Muscle layer of duodenum (tissue), 2 donors: ENCODE measurements around the gene NFIB.
A peak's percentile ranks its signal among the peaks of the same experiment; 100 is the strongest.

Experiments
- H3K27ac ChIP-seq: one replicate; pipeline ENCODE4 v1.7.0; 2013; ENCODE audit warnings: mild to moderate bottlenecking, low read length
- H3K27me3 ChIP-seq: one replicate; pipeline ENCODE4 v1.7.0; 2013; ENCODE audit warnings: low read depth, mild to moderate bottlenecking, control low read depth, low read length
- H3K36me3 ChIP-seq, 2 donors: one replicate each; pipeline ENCODE4 v1.7.0; 2013; ENCODE audit warnings: low read length in 2 of 2, control low read depth in 1 of 2, mild to moderate bottlenecking in 1 of 2; ENCODE audit not compliant: insufficient read depth in 2 of 2, control insufficient read depth in 1 of 2
- H3K4me1 ChIP-seq, 2 donors: one replicate each; pipeline ENCODE4 v1.7.0; 2013; ENCODE audit warnings: low read length in 2 of 2, mild to moderate bottlenecking in 2 of 2, control low read depth in 1 of 2, moderate library complexity in 1 of 2; ENCODE audit not compliant: insufficient read depth in 2 of 2, control insufficient read depth in 1 of 2
- H3K4me3 ChIP-seq, 2 donors: one replicate each; pipeline ENCODE4 v1.7.0; 2013; ENCODE audit warnings: low read length in 2 of 2, low read depth in 1 of 2, mild to moderate bottlenecking in 1 of 2
- H3K9me3 ChIP-seq, 2 donors: one replicate each; pipeline ENCODE4 v1.7.0; 2013; ENCODE audit warnings: low read length in 2 of 2, control low read depth in 1 of 2, mild to moderate bottlenecking in 1 of 2; ENCODE audit not compliant: control insufficient read depth in 1 of 2
- donor health status: healthy.

Gene NFIB

GRCh38 chr9:14300588-14300987, 13.4 kb downstream of the NFIB start:
- Histone ChIP-seq H3K27ac (peak overlapping the region; percentile 59), H3K4me3 (peak overlapping the region in 1 of 2 donors; percentile 30), H3K4me1 (peaks cover 18 to 44% of the 10 kb centered on the region in 2 donors), H3K27me3 (no peaks in the 10 kb centered on the region), H3K9me3 (no peaks in the 10 kb centered on the region), H3K36me3 (no peaks in the 10 kb centered on the region)

GRCh38 chr9:14300040-14300439, 13.9 kb downstream of the NFIB start:
- Histone ChIP-seq H3K9me3 (no peaks in the 10 kb centered on the region), H3K4me3 (peak overlapping the region in 1 of 2 donors; percentile 30), H3K36me3 (no peaks in the 10 kb centered on the region), H3K27me3 (no peaks in the 10 kb centered on the region), H3K27ac (peak overlapping the region; percentile 59), H3K4me1 (peaks cover 18 to 39% of the 10 kb centered on the region in 2 donors)

- no peak overlapping the region for H3K27ac ChIP-seq
- no peak overlapping the region for H3K4me3 ChIP-seq
- peaks cover 18 to 28% of the 10 kb centered on the region in 2 donors for H3K4me1 ChIP-seq
- H3K36me3 ChIP-seq = no peaks in the 10 kb centered on the region
- H3K27me3 ChIP-seq = no peaks in the 10 kb centered on the region
- H3K9me3 ChIP-seq = no peaks in the 10 kb centered on the region
Measured at GRCh38 chr9:14298601-14299022, 15.3 kb downstream of the NFIB start.

GRCh38 chr9:14296495-14297113, 17.3 kb downstream of the NFIB start:
- Histone ChIP-seq H3K4me1 (peaks cover 2 to 13% of the 10 kb centered on the region in 2 donors), H3K36me3 (no peaks in the 10 kb centered on the region), H3K27me3 (no peaks in the 10 kb centered on the region), H3K27ac (no peak overlapping the region), H3K4me3 (no peak overlapping the region), H3K9me3 (no peaks in the 10 kb centered on the region)

GRCh38 chr9:14294659-14295058, 19.3 kb downstream of the NFIB start:
- Histone ChIP-seq H3K4me1 (peaks cover 0 to 16% of the 10 kb centered on the region in 2 donors), H3K27ac (peak overlapping the region; percentile 46), H3K9me3 (no peaks in the 10 kb centered on the region), H3K4me3 (no peak overlapping the region), H3K27me3 (no peaks in the 10 kb centered on the region), H3K36me3 (no peaks in the 10 kb centered on the region)

- no peaks in the 10 kb centered on the region for H3K9me3 ChIP-seq
- peak overlapping the region; percentile 3 for H3K27ac ChIP-seq
- no peak overlapping the region for H3K4me3 ChIP-seq
- no peaks in the 10 kb centered on the region for H3K27me3 ChIP-seq
- H3K4me1 ChIP-seq = peaks cover 0 to 16% of the 10 kb centered on the region in 2 donors
- no peaks in the 10 kb centered on the region for H3K36me3 ChIP-seq
Measured at GRCh38 chr9:14293801-14294200, 20.1 kb downstream of the NFIB start.

GRCh38 chr9:14292181-14292739, 21.7 kb downstream of the NFIB start:
- no peak overlapping the region for H3K27ac ChIP-seq
- peaks cover 0 to 16% of the 10 kb centered on the region in 2 donors for H3K4me1 ChIP-seq
- no peak overlapping the region for H3K4me3 ChIP-seq

GRCh38 chr9:14289916-14290315, 24.0 kb downstream of the NFIB start:
- no peaks in the 10 kb centered on the region for H3K9me3 ChIP-seq
- H3K4me3 ChIP-seq = no peak overlapping the region
- no peaks in the 10 kb centered on the region for H3K27me3 ChIP-seq
- H3K36me3 ChIP-seq = no peaks in the 10 kb centered on the region
- H3K4me1 ChIP-seq = peaks cover 0 to 15% of the 10 kb centered on the region in 2 donors
- no peak overlapping the region for H3K27ac ChIP-seq

More at GRCh38 chr9:14292181-14292739, 21.7 kb downstream of the NFIB start:
- no peaks in the 10 kb centered on the region for H3K9me3 ChIP-seq
- H3K27me3 ChIP-seq = no peaks in the 10 kb centered on the region
- H3K36me3 ChIP-seq = no peaks in the 10 kb centered on the region

GRCh38 chr9:14288433-14288832, 25.5 kb downstream of the NFIB start:
- peaks cover 0 to 18% of the 10 kb centered on the region in 2 donors for H3K4me1 ChIP-seq
- H3K36me3 ChIP-seq = no peaks in the 10 kb centered on the region
- H3K27ac ChIP-seq = no peak overlapping the region
- no peak overlapping the region for H3K4me3 ChIP-seq
- H3K27me3 ChIP-seq = no peaks in the 10 kb centered on the region
- H3K9me3 ChIP-seq = no peaks in the 10 kb centered on the region

GRCh38 chr9:14286121-14286520, 27.8 kb downstream of the NFIB start:
- no peaks in the 10 kb centered on the region for H3K27me3 ChIP-seq
- no peak overlapping the region for H3K27ac ChIP-seq
- peaks cover 7 to 24% of the 10 kb centered on the region in 2 donors for H3K4me1 ChIP-seq
- no peaks in the 10 kb centered on the region for H3K36me3 ChIP-seq
- no peaks in the 10 kb centered on the region for H3K9me3 ChIP-seq
- H3K4me3 ChIP-seq = no peak overlapping the region

GRCh38 chr9:14283276-14283675, 30.7 kb downstream of the NFIB start:
- Histone ChIP-seq H3K9me3 (no peaks in the 10 kb centered on the region), H3K4me1 (peaks cover 7 to 16% of the 10 kb centered on the region in 2 donors), H3K27ac (no peak overlapping the region), H3K27me3 (no peaks in the 10 kb centered on the region), H3K4me3 (no peak overlapping the region), H3K36me3 (no peaks in the 10 kb centered on the region)

- peaks cover 15 to 25% of the 10 kb centered on the region in 2 donors for H3K4me1 ChIP-seq
- no peaks in the 10 kb centered on the region for H3K27me3 ChIP-seq
- no peaks in the 10 kb centered on the region for H3K36me3 ChIP-seq
- no peak overlapping the region for H3K4me3 ChIP-seq
- H3K27ac ChIP-seq = no peak overlapping the region
- no peaks in the 10 kb centered on the region for H3K9me3 ChIP-seq
Measured at GRCh38 chr9:14281876-14282275, 32.1 kb downstream of the NFIB start.
